Karpas-422 (cell line): Measurements from ENCODE around the gene PROX2. TPM values are rescaled to one million over a fixed set of nuclear protein-coding genes. Genes with fewer than 3 reads are reported as not detected.

Experiments used
- DNase-seq: peaks from one replicate; pipeline ENCODE4 v3.0.0-alpha.2; 2015
- H2AFZ ChIP-seq: fragments of 200-600 bp; sonication (generic); 2 replicates; pipeline ENCODE4 v1.6.1; 2014; ENCODE audit warnings: antibody characterized with exemption, low read length, mixed read lengths
- H3K27ac ChIP-seq: fragments of 200-600 bp; sonication (generic); 2 replicates; pipeline ENCODE4 v1.5.1; 2014; ENCODE audit warnings: mild to moderate bottlenecking, low read length, moderate library complexity
- H3K27me3 ChIP-seq: fragments of 200-600 bp; sonication (generic); 2 replicates; pipeline ENCODE4 v1.6.1; 2014; ENCODE audit warnings: low read length, mixed read lengths
- H3K36me3 ChIP-seq: fragments of 200-600 bp; sonication (generic); 2 replicates; pipeline ENCODE4 v1.6.1; 2014; ENCODE audit warnings: low read length, mixed read lengths; ENCODE audit not compliant: insufficient read depth
- H3K4me1 ChIP-seq: fragments of 200-600 bp; sonication (generic); 2 replicates; pipeline ENCODE4 v1.6.1; 2014; ENCODE audit warnings: mild to moderate bottlenecking, low read length, mixed read lengths
- H3K4me2 ChIP-seq: fragments of 200-600 bp; sonication (generic); 2 replicates; pipeline ENCODE4 v1.6.1; 2014; ENCODE audit warnings: low read length, low read depth, mild to moderate bottlenecking; ENCODE audit not compliant: poor library complexity, severe bottlenecking
- H3K4me3 ChIP-seq: fragments of 200-600 bp; sonication (generic); 2 replicates; pipeline ENCODE4 v1.5.1; 2014; ENCODE audit warnings: mild to moderate bottlenecking, antibody characterized with exemption, low read length, mixed read lengths
- H3K79me2 ChIP-seq: fragments of 200-600 bp; sonication (generic); 2 replicates; pipeline ENCODE4 v1.6.1; 2014; ENCODE audit warnings: mild to moderate bottlenecking, low read length, mixed read lengths
- H3K9ac ChIP-seq: fragments of 200-600 bp; sonication (generic); 2 replicates; pipeline ENCODE4 v1.6.0; 2014; ENCODE audit warnings: low read length
- H3K9me2 ChIP-seq: fragments of 200-600 bp; sonication (generic), shearing (Covaris generic); replicated peaks from 2 replicates; pipeline ENCODE4 v1.6.0; 2014; ENCODE audit warnings: mild to moderate bottlenecking, low read length, moderate library complexity; ENCODE audit not compliant: insufficient read depth
- H3K9me3 ChIP-seq: fragments of 300-700, 200-600 bp; sonication (generic); 2 replicates; pipeline ENCODE4 v1.6.1; 2014; ENCODE audit warnings: low read length, mixed read lengths
- H4K20me1 ChIP-seq: fragments of 200-600 bp; sonication (generic); 2 replicates; pipeline ENCODE4 v1.6.1; 2014; ENCODE audit warnings: mild to moderate bottlenecking, antibody characterized with exemption, low read length, low read depth; ENCODE audit not compliant: insufficient read depth
- total RNA-seq: library from RNA; depleted of rRNA; stranded (reverse); fragments of >200 nt; shearing (Covaris generic); gene quantifications from 2 replicates; pipeline ENCODE4 v1.2.3, GENCODE V29; 2014; ENCODE audit warnings: low replicate concordance

Gene PROX2
- total RNA-seq, 1 experiment from 2014 or later: 2.3 TPM

DNA sequence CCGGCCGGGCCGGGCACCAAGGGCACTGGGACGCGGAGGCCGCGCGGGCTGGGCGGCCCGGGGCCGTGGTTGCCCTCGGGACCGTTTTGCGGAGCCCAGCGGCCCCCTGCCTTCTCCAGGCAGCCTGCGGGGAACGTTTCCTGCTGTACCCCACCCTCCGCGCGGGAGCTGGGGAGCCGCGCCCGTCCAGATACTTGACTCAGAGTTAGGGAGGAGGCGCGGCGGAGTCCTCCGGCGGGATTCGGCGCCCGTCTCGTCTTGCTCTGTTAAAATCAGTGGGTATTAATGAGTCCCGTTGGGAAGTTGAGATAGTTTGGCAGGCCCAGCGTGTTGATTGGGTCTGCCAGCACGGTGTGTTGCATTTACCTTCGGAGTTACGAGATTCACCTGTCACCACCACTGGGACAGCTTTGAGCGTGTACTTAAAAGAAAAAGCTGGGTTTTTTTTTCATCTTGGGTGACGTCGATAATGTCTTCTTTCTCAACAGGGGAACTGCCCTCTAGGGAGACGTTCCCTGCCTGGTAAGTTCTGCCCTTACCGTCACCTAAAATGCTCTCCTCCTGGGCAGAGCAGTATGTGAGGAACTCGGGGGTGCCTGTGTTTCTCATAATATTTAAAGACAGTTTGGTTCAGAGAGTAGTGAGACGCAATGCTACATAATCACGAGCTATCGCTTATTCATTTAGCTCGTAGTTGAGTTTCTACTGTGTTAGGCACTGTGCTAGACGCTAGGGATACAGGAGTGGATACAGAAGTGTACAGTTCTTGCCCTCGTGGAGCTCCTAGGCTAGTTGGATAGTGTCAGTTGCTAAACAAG, 6.4 kb upstream of the PROX2 start:
- Histone ChIP-seq H3K79me2 (peaks cover 56% of the 10 kb centered on the region), H3K27me3 (no peaks in the 10 kb centered on the region), H3K9me2 (no peaks in the 10 kb centered on the region), H3K27ac (peak overlapping the region; percentile 75), H4K20me1 (peaks cover 38% of the 10 kb centered on the region), H3K36me3 (peaks cover 24% of the 10 kb centered on the region; the same call in 1 of the 2 replicates), H3K9ac (peak overlapping the region; percentile 87), H2AFZ (no peak overlapping the region), H3K4me2 (peak overlapping the region; percentile 99), H3K4me1 (peaks cover 76% of the 10 kb centered on the region), H3K9me3 (no peaks in the 10 kb centered on the region), H3K4me3 (peak overlapping the region; percentile 94)
- DNase-seq: peak; percentile 84

DNA sequence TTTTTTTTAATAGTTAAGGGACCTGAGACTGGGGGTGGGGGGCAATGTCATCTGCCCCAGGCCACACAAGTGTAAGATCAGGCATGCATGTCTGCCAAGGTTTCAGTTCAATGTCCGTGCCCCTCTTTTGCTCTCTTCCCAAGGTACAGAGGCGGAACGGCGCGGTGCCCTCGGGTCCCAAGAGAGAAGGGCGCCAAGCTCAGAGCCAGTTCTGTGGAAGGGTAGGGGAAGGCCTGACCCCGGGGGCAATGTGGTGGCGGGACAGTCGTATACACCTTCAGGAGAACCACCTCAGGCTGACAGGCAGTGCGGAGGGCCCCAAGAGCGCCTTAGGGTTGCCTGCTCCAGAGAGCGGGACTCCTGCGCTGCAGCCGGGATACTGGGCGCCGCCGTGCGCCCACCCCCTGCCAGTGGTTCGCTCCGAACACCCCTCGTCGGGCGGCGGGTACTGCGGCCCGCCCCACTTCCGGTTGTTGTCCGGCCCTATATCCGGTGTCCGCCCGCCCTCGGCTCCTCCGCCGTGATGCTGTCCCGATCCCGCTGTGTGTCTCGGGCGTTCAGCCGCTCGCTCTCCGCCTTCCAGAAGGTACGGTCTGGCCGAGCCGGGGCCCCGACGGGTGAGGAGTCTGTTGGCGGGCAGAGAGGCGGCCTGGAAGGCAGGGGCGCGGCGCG, 5.6 kb upstream of the PROX2 start, which contains the start of gene DLST:
TSS of gene DLST (plus strand) at position 486 of the 672 bp plus-strand sequence. CDS start at position 524, 38 bp downstream.
- Histone ChIP-seq H3K36me3 (peaks cover 24% of the 10 kb centered on the region; the same call in 1 of the 2 replicates), H3K9me2 (no peaks in the 10 kb centered on the region), H3K4me3 (peak within 1 kb of the TSS; percentile 94), H2AFZ (peak within 1 kb of the TSS; percentile 70), H3K4me1 (peaks cover 81% of the 10 kb centered on the region), H3K79me2 (peaks cover 49% of the 10 kb centered on the region), H3K27me3 (no peaks in the 10 kb centered on the region), H3K9me3 (no peaks in the 10 kb centered on the region), H3K4me2 (peak within 1 kb of the TSS; percentile 99), H3K9ac (peak within 1 kb of the TSS; percentile 87), H3K27ac (peak within 1 kb of the TSS; percentile 75), H4K20me1 (peaks cover 38% of the 10 kb centered on the region)
- DNase-seq: peak; percentile 98

DNA sequence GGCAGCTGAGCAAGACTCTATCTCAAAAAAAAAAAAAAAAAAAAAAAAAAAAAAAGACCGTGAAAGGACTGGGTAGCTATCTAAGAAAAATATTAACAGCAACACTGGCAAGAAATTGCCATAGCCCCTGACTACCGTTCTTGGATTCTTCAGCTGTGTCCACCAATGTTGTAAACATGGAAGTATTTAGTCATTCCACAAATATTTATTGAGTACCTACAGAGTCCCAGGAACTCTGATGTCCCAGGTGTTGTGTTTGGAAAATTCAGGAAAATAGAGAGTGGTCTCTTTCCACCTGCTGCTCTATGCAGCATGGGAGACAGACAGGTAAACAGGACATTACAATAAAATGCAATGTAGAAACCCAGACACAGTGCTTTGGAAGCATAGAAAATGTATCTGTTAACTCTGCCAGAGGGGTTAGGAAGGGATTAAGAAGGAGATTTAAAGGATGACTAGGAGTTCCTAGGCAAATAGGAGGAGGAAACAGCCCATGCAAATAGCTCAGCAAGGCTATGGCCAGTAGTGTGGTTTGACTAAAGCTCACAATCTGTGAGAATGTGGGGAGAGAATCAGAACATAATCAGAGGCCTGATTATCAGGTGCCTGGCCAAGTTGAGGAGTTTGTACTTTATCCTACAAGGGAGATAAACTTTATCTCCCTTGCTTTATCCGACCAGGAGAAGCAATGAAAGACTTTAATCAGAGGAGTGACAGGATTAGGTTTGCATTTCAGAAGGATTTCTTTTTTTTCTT, 3.7 kb upstream of the PROX2 start:
- Histone ChIP-seq H3K27ac (peak overlapping the region; percentile 75), H2AFZ (peak overlapping the region; percentile 66), H3K9me2 (no peaks in the 10 kb centered on the region), H3K36me3 (peaks cover 12% of the 10 kb centered on the region; the same call in 1 of the 2 replicates), H3K9me3 (no peaks in the 10 kb centered on the region), H3K27me3 (no peaks in the 10 kb centered on the region), H3K9ac (peak overlapping the region; percentile 50), H3K4me2 (peak overlapping the region; percentile 44), H3K4me3 (peak overlapping the region; percentile 29; the same call in 1 of the 2 replicates), H3K4me1 (peaks cover 78% of the 10 kb centered on the region), H3K79me2 (peaks cover 29% of the 10 kb centered on the region), H4K20me1 (peaks cover 21% of the 10 kb centered on the region)
- peak; percentile 69 for DNase-seq

DNA sequence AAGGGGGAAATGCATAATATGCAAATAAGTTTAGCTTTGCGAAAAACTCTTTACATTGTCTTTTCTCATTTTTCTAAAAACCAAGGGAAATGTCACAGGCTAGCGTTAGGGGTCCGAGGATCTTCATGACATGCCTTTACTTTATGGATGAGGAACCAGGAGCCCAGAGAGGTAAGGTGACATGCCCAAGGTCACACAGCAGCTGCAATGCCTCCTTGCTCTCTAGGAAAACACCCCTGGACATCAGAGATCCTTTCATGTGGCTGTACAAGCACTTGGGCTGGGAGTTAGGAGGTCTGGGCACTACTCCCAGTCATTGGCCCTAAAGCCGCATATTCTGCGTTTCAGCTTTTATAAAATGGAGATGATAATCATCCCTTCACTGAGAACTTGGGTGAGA, 741 bp downstream of the PROX2 start:
- Histone ChIP-seq H3K27ac (peak overlapping the region; percentile 81), H3K36me3 (no peaks in the 10 kb centered on the region), H3K4me2 (peak overlapping the region; percentile 79), H3K9me3 (no peaks in the 10 kb centered on the region), H3K4me3 (peak overlapping the region; percentile 62), H3K9ac (peak overlapping the region; percentile 66), H3K4me1 (peaks cover 46% of the 10 kb centered on the region), H2AFZ (peak overlapping the region; percentile 33; the same call in 1 of the 2 replicates), H3K9me2 (no peaks in the 10 kb centered on the region), H4K20me1 (no peaks in the 10 kb centered on the region), H3K27me3 (no peaks in the 10 kb centered on the region), H3K79me2 (no peaks in the 10 kb centered on the region)
- no peak for DNase-seq

DNA sequence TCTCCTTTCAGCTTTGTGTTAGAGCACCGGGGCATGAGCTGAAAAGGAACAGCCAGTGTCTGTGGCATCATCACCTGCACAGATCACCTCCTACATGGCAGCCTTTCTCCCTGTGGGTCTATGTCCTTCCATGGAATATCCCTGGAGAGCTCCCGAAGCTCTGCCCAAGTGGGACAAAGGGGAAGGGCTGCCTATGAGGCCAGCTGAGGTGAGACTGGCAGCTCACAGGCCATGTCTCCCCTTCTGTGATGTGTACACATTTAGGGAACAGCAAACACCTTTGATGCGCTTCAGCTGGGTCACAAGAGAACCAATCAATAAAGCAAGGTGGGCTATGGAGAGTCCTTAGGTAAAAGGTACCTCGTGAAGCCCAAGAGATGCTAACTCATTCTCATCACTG, 4.1 kb downstream of the PROX2 start:
- no peaks in the 10 kb centered on the region for H3K9me3 ChIP-seq
- H3K27ac ChIP-seq: no peak overlapping the region
- H2AFZ ChIP-seq: no peak overlapping the region
- no peak overlapping the region for H3K4me2 ChIP-seq
- H3K4me1 ChIP-seq: peaks cover 26% of the 10 kb centered on the region
- no peak overlapping the region for H3K4me3 ChIP-seq
- no peaks in the 10 kb centered on the region for H3K9me2 ChIP-seq
- H4K20me1 ChIP-seq: no peaks in the 10 kb centered on the region; the same call in 1 of the 2 replicates
- no peaks in the 10 kb centered on the region for H3K36me3 ChIP-seq
- H3K9ac ChIP-seq: no peak overlapping the region
- DNase-seq: no peak
- no peaks in the 10 kb centered on the region for H3K79me2 ChIP-seq
- H3K27me3 ChIP-seq: no peaks in the 10 kb centered on the region

DNA sequence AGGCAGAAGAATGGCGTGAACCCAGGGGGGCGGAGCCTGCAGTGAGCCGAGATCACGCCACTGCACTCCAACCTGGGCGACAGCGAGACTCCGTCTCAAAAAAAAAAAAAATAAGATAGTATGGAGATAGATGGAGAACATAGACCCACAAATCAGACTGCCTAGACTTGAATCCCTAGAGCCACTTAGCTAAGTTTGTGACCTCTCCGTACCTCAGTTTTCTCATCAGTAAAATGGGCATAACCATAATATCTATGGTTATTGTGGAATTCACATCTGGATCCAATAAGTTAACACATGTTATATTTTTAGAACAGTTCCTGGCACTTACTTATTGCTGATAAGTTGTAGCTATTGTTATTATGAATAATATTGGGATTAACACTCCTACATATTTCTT, 7.2 kb downstream of the PROX2 start:
- Histone ChIP-seq H3K4me1 (peaks cover 8% of the 10 kb centered on the region), H3K9me2 (no peaks in the 10 kb centered on the region), H3K79me2 (no peaks in the 10 kb centered on the region), H2AFZ (no peak overlapping the region), H3K36me3 (no peaks in the 10 kb centered on the region), H4K20me1 (no peaks in the 10 kb centered on the region; the same call in 1 of the 2 replicates), H3K9ac (no peak overlapping the region), H3K4me2 (no peak overlapping the region), H3K9me3 (no peaks in the 10 kb centered on the region), H3K27ac (no peak overlapping the region), H3K4me3 (no peak overlapping the region), H3K27me3 (no peaks in the 10 kb centered on the region)
- no peak for DNase-seq

DNA sequence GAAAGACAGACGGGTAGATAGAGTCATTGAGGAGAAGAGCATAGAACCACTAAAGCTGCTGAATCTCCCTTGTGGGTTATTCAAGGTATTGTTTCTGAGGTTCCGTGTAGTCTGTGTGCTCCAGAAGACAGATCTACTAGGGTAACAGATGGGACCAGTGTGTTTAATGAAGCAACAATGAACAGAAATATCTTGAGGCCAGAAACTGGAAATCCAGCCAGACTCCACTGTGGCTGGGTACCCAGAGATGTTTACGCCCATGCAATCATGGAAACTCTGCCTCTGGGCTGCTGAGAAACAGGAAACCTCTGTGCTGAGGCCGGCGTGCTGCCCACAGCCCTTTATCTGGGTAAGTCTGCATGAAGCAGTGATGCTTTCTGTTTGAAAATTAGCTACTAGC, 8.3 kb downstream of the PROX2 start:
- Histone ChIP-seq H3K27me3 (no peaks in the 10 kb centered on the region), H3K9me2 (no peaks in the 10 kb centered on the region), H3K4me1 (peaks cover 8% of the 10 kb centered on the region), H3K4me3 (no peak overlapping the region; the same call in 1 of the 2 replicates), H3K4me2 (peak overlapping the region; percentile 32), H3K9me3 (no peaks in the 10 kb centered on the region), H3K79me2 (no peaks in the 10 kb centered on the region), H3K36me3 (no peaks in the 10 kb centered on the region), H4K20me1 (no peaks in the 10 kb centered on the region; the same call in 1 of the 2 replicates), H3K9ac (peak overlapping the region; percentile 20; the same call in 1 of the 2 replicates), H2AFZ (peak overlapping the region; percentile 38; the same call in 1 of the 2 replicates), H3K27ac (no peak overlapping the region)
- DNase-seq: peak; percentile 63
